Measurements from ENCODE around the gene LRP1B. TPM values are rescaled to one million over a fixed set of nuclear protein-coding genes. Genes with fewer than 3 reads are reported as not detected.

The LRP1B gene
- total RNA-seq, 1 donor from 2014 or later, result 0.25 TPM

- TF ChIP-seq CTCF (IDR thresholded peaks at IDR 0.05), result no peak
- Mint-ChIP-seq H3K27ac (ENCODE audit: unreplicated experiment) (no peak overlapping the region), H3K27me3 (ENCODE audit: low read depth) (peaks cover 2% of the 10 kb centered on the region), H3K9me3 (ENCODE audit: low read depth) (no peaks in the 10 kb centered on the region), H3K4me1 (ENCODE audit: low read depth) (no peaks in the 10 kb centered on the region), H3K36me3 (ENCODE audit: low read depth) (no peaks in the 10 kb centered on the region), H3K4me3 (ENCODE audit: unreplicated experiment) (no peak overlapping the region)
- no peak for DNase-seq (ENCODE audit: low spot score)
Measured at GRCh38 chr2:140528982-140529381, 1601.8 kb downstream of the LRP1B start.

DNA sequence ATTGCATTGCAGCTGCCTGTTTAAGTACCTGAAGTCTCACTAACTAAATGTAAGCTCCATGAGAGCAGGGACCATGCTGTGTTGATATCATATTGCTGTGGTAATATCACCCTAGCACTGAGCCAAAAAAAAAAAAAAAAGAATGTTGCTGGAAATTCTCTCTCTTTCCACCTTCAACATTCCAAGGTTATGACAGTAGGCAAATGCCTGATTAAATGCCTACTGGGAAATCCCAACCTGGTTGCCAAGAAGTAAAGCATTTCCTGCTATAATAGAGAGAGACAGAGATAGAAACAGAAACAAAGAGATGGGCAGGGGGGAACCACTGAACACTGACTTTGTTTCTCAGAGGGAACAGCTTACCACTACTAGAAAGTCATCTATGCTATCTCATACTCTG lies 1604.2 kb downstream of the LRP1B start:
- no peak for DNase-seq (ENCODE audit: low spot score)
- H3K27ac Mint-ChIP-seq (ENCODE audit: unreplicated experiment), result no peak overlapping the region
- no peak overlapping the region for H3K4me3 Mint-ChIP-seq (ENCODE audit: unreplicated experiment)
- H3K27me3 Mint-ChIP-seq (ENCODE audit: low read depth), result no peaks in the 10 kb centered on the region
- no peaks in the 10 kb centered on the region for H3K9me3 Mint-ChIP-seq (ENCODE audit: low read depth)
- no peaks in the 10 kb centered on the region for H3K4me1 Mint-ChIP-seq (ENCODE audit: low read depth)
- H3K36me3 Mint-ChIP-seq (ENCODE audit: low read depth), result no peaks in the 10 kb centered on the region
- TF ChIP-seq CTCF (IDR thresholded peaks at IDR 0.05), result no peak

- Mint-ChIP-seq H3K4me1 (ENCODE audit: low read depth) (no peaks in the 10 kb centered on the region), H3K27ac (ENCODE audit: unreplicated experiment) (no peak overlapping the region), H3K27me3 (ENCODE audit: low read depth) (no peaks in the 10 kb centered on the region), H3K4me3 (ENCODE audit: unreplicated experiment) (no peak overlapping the region), H3K36me3 (ENCODE audit: low read depth) (no peaks in the 10 kb centered on the region), H3K9me3 (ENCODE audit: low read depth) (no peaks in the 10 kb centered on the region)
- no peak for TF ChIP-seq CTCF (IDR thresholded peaks at IDR 0.05)
- DNase-seq (ENCODE audit: low spot score), result no peak
Measured at GRCh38 chr2:140512106-140512505, 1618.7 kb downstream of the LRP1B start.

DNA sequence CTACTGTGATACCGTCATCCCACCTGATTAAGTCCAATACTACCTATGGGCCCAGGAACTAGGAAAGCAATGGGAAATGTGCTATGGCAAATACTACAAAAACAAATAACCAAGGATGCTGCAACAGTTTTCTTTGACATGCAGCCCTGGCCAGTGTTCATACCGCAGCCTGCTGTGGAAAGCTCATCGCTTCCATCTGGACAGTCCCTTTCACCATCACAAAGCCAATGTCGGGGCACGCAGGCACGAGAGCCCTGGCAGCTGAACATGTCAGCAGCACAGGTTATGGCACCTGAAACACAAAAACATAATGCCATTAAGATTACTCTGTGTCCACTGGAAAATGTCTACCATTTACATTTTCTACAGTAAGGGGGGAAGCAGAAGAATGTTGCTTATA lies 1621.1 kb downstream of the LRP1B start:
- no peaks in the 10 kb centered on the region for H3K4me1 Mint-ChIP-seq (ENCODE audit: low read depth)
- H3K4me3 Mint-ChIP-seq (ENCODE audit: unreplicated experiment), result no peak overlapping the region
- DNase-seq (ENCODE audit: low spot score), result peak; percentile 35
- no peaks in the 10 kb centered on the region for H3K27me3 Mint-ChIP-seq (ENCODE audit: low read depth)
- H3K36me3 Mint-ChIP-seq (ENCODE audit: low read depth), result no peaks in the 10 kb centered on the region
- no peak overlapping the region for H3K27ac Mint-ChIP-seq (ENCODE audit: unreplicated experiment)
- H3K9me3 Mint-ChIP-seq (ENCODE audit: low read depth), result no peaks in the 10 kb centered on the region
- TF ChIP-seq CTCF (IDR thresholded peaks at IDR 0.05), result no peak

DNA sequence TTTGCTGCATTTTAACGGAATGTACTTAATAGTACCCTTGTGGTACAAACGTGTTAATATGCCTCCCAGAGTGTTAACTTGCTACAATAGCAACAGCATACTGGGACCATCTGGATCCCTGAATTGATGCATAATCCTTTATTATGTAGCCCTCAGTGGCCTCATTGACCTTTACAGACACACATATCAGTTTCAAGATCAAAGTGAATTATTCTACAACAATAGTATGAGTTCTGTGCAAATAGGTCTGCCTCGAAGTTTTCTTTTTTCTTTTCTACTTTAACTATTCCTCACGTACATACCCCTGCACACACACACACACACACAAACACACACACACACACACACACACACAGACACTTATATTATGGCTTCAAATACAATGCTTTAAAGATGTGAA lies 1622.1 kb downstream of the LRP1B start:
- H3K27me3 Mint-ChIP-seq (ENCODE audit: low read depth), result no peaks in the 10 kb centered on the region
- H3K9me3 Mint-ChIP-seq (ENCODE audit: low read depth), result no peaks in the 10 kb centered on the region
- no peak overlapping the region for H3K27ac Mint-ChIP-seq (ENCODE audit: unreplicated experiment)
- DNase-seq (ENCODE audit: low spot score), result no peak
- H3K4me3 Mint-ChIP-seq (ENCODE audit: unreplicated experiment), result no peak overlapping the region
- no peaks in the 10 kb centered on the region for H3K4me1 Mint-ChIP-seq (ENCODE audit: low read depth)
- H3K36me3 Mint-ChIP-seq (ENCODE audit: low read depth), result no peaks in the 10 kb centered on the region
- no peak for TF ChIP-seq CTCF (IDR thresholded peaks at IDR 0.05)
